Endothelial cell of umbilical vein (primary cell): ENCODE measurements around the gene ZC3H12C. TPM values are rescaled to one million over a fixed set of nuclear protein-coding genes. Genes with fewer than 3 reads are reported as not detected.

Source experiments
- BruUV-seq: library from RNA; stranded (reverse); fragments of 400-500 nt; replicated peaks from 2 replicates; lab custom pipeline; 2021; lab: Mats Ljungman, UMichigan
- CTCF ChIA-PET: fragments of 300-600, 350-600 bp; sonication (Branson Sonifier 250); formaldehyde crosslinking; loops from one replicate; lab custom pipeline; 2021; ENCODE audit warnings: antibody characterized with exemption, inconsistent platforms; lab: Charles Lee
- POLR2A ChIA-PET: fragments of 300-600, 350-600 bp; sonication (Branson Sonifier 250); formaldehyde crosslinking; loops from one replicate; lab custom pipeline; 2021; ENCODE audit warnings: antibody characterized with exemption, inconsistent platforms; lab: Charles Lee
- DNase-seq: peaks from one replicate; pipeline ENCODE4 v3.0.0-alpha.2; 2011; ENCODE audit warnings: low read depth, low spot score
- FAIRE-seq: peaks from 2 replicates; lab custom pipeline; 2011; peaks lifted over from hg19 to GRCh38; lab: Jason Lieb, UNC
- H2AFZ ChIP-seq: 2 replicates; pipeline ENCODE4 v1.6.0; 2012; ENCODE audit warnings: low read depth, low read length, control low read depth, inconsistent platforms
- H3K27ac ChIP-seq: 2 replicates; pipeline ENCODE4 v1.5.1; 2011; ENCODE audit warnings: low read depth, mild to moderate bottlenecking, control low read depth, low read length, moderate library complexity; ENCODE audit not compliant: insufficient read depth
- H3K27me3 ChIP-seq, 2 experiments: 2 replicates each; pipeline versions ENCODE4 v1.6.0 to v1.6.1; 2011; ENCODE audit warnings: low read length in 2 of 2, mixed read lengths in 1 of 2; ENCODE audit not compliant: control insufficient read depth in 2 of 2, insufficient read depth in 2 of 2
- H3K36me3 ChIP-seq, 2 experiments: 2 replicates in 1 of 2; 3 replicates in 1 of 2; pipeline ENCODE4 v1.5.1; 2011; ENCODE audit warnings: low read length in 2 of 2, mild to moderate bottlenecking in 1 of 2, moderate library complexity in 1 of 2; ENCODE audit not compliant: control insufficient read depth in 2 of 2, insufficient read depth in 2 of 2; ENCODE audit errors: extremely low read depth in 1 of 2
- H3K4me1 ChIP-seq: 3 replicates; pipeline ENCODE4 v1.5.1; 2011; ENCODE audit warnings: mild to moderate bottlenecking, low read length; ENCODE audit not compliant: control insufficient read depth, insufficient read depth; ENCODE audit errors: extremely low read depth
- H3K4me2 ChIP-seq: 2 replicates; pipeline ENCODE4 v1.6.1; 2011; ENCODE audit warnings: low read length, control low read depth, mixed read lengths; ENCODE audit not compliant: insufficient read depth
- H3K4me3 ChIP-seq, 3 experiments: fragments of 200-600 bp in 1 of 3; sonication (generic), shearing (Covaris generic) in 1 of 3; replicated peaks in 1 of 3; 2 replicates each; pipeline ENCODE4 v1.5.1; 2011 to 2016; ENCODE audit warnings: control low read depth in 3 of 3, low read length in 3 of 3, mild to moderate bottlenecking in 2 of 3, inconsistent platforms in 1 of 3, low read depth in 1 of 3, moderate library complexity in 1 of 3; ENCODE audit not compliant: insufficient read depth in 1 of 3
- H3K79me2 ChIP-seq: 2 replicates; pipeline ENCODE4 v1.6.0; 2012; ENCODE audit warnings: low read length, inconsistent platforms; ENCODE audit not compliant: control insufficient read depth, insufficient read depth
- H3K9ac ChIP-seq: replicated peaks from 2 replicates; pipeline ENCODE3; 2011; ENCODE audit warnings: low read length, control low read depth; ENCODE audit not compliant: insufficient read depth; ENCODE audit errors: extremely low read depth
- H3K9me1 ChIP-seq: replicated peaks from 3 replicates; pipeline ENCODE4 v1.6.0; 2011; ENCODE audit warnings: mild to moderate bottlenecking, low read length; ENCODE audit not compliant: control insufficient read depth, insufficient read depth; ENCODE audit errors: extremely low read depth
- H3K9me3 ChIP-seq: replicated peaks from 2 replicates; pipeline ENCODE4 v1.5.1; 2012; ENCODE audit warnings: low read length, inconsistent platforms; ENCODE audit not compliant: control insufficient read depth, insufficient read depth
- H4K20me1 ChIP-seq: replicated peaks from 2 replicates; pipeline ENCODE3; 2011; ENCODE audit warnings: mild to moderate bottlenecking, low read length; ENCODE audit not compliant: control insufficient read depth, insufficient read depth; ENCODE audit errors: extremely low read depth
- EZH2 ChIP-seq: IDR thresholded peaks from 2 replicates; pipeline ENCODE4 v1.6.1; 2012; ENCODE audit warnings: borderline replicate concordance, low read depth, mild to moderate bottlenecking, moderate library complexity, low read length, inconsistent platforms; ENCODE audit not compliant: severe bottlenecking
- FOS ChIP-seq: IDR thresholded peaks from 2 replicates; pipeline ENCODE4 v1.6.1; 2011; ENCODE audit warnings: mild to moderate bottlenecking, low read length, moderate library complexity, borderline replicate concordance; ENCODE audit not compliant: insufficient read depth
- MYC ChIP-seq: IDR thresholded peaks from one replicate; pipeline ENCODE4 v1.6.1; 2011; ENCODE audit warnings: mild to moderate bottlenecking, low read depth, low read length
- POLR2AphosphoS5 ChIP-seq: IDR thresholded peaks from 2 replicates; pipeline ENCODE4 v1.6.1; 2012; ENCODE audit warnings: low read depth, mild to moderate bottlenecking, control low read depth, low read length, moderate library complexity; ENCODE audit not compliant: insufficient read depth
- dilution Hi-C: fragments of 300-500 bp; cut with MboI; formaldehyde crosslinking; loops from one replicate; pipeline ENCODE4 v1.15.0; 2019; ENCODE audit warnings: low sequenced_read_pairs; ENCODE audit not compliant: extremely low pct_ligation_motif_present
- intact Hi-C: fragments of 100-400 bp; cut with micrococcal nuclease; formaldehyde crosslinking; loops from one replicate; pipeline ENCODE4 v1.10.0; 2022
- polyA plus RNA-seq, 4 experiments: library from polyadenylated mRNA; depleted of rRNA in 3 of 4; stranded (reverse) in 3 of 4; unstranded in 1 of 4; fragments of >200 nt; gene quantifications; 2 replicates each; pipeline versions ENCODE4 v1.2.1 to v1.2.3, GENCODE V29; 2011 to 2012; ENCODE audit warnings: missing spikeins in 1 of 4
- total RNA-seq: library from RNA; stranded (reverse); gene quantifications from 2 replicates; pipeline ENCODE4 v1.2.3, GENCODE V29; 2021
- TF ChIP-seq, protein P1 (sequence below): IDR thresholded peaks from 2 replicates; pipeline ENCODE4 v1.6.1; 2011; ENCODE audit not compliant: insufficient read depth, insufficient read length

The ZC3H12C gene
- total and polyA plus RNA-seq, 2 donors (not counting 3 experiments of a cell fraction or from before 2014, with no cell fraction given): 5.5 to 14.7 TPM

DNA sequence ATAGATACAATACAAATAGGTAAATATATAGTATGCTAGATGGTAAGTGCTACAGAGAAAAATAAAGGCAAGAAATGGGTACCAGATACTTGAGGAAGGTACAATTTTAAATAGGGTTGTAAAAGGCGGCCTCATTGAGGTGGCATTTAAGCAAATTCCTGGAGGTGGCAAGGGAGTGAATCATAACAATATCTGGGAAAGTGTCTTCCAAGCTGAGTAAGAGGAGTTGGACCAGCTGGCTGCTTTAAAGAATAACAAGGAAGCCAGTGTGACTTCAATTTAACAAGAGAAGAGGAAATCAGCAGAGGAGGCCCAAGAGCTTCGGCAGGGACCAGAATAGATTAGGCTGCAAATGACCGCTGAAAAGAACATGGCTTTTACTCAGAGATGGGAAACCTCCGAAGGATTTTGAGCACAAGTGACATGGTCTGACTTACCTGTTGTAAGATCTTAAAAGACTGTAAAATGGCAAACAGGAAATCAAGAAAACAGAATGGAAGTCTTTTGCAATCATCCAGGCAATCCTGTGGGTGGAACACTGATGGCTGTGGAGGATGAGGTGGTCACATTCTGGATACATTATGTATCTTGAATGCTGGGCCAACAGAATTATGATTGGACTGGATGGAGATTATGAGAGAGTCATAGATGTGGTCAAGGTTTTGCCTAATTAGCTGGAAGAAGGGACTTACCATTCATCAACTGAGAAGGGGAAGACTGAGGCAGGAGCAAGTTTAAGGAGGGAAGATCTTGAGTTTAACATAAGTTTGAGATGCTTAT is 126.0 kb downstream of the ZC3H12C start:
- no peaks in the 10 kb centered on the region for H3K36me3 ChIP-seq
- BruUV-seq: no TSS peak

More for the DNA sequence above, 126.0 kb downstream of the ZC3H12C start:
- Histone ChIP-seq H3K4me1 (no peaks in the 10 kb centered on the region), H3K9me3 (no peaks in the 10 kb centered on the region), H3K4me2 (no peak overlapping the region), H3K27ac (no peak overlapping the region), H4K20me1 (no peaks in the 10 kb centered on the region), H3K9me1 (no peaks in the 10 kb centered on the region), H3K9ac (no peak overlapping the region), H3K4me3 (no peak overlapping the region), H3K27me3 (no peaks in the 10 kb centered on the region), H2AFZ (no peak overlapping the region), H3K79me2 (no peaks in the 10 kb centered on the region)
- FAIRE-seq (no peak), DNase-seq (no peak)
- POLR2A ChIA-PET: no interaction called here
- dilution Hi-C loops: no loop called here
- TF ChIP-seq EZH2 (no peak), POLR2AphosphoS5 (no peak), MYC (no peak), FOS (no peak)
- TF ChIP-seq, protein P1, sequence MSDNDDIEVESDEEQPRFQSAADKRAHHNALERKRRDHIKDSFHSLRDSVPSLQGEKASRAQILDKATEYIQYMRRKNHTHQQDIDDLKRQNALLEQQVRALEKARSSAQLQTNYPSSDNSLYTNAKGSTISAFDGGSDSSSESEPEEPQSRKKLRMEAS: no peak
- intact Hi-C loops: no loop called here
- CTCF ChIA-PET: no interaction called here

Other genes starting within 250 kb of the ZC3H12C start
- 239 and 280 TPM in 2 replicates for gene RDX, start 203.2 kb downstream of the ZC3H12C start, total RNA-seq
- gene RDX, start 203.2 kb downstream of the ZC3H12C start, polyA plus RNA-seq: 33.3 and 47.9 TPM in 2 replicates